ENCODE results near the gene KLK3.

KLK3 gene

DNA sequence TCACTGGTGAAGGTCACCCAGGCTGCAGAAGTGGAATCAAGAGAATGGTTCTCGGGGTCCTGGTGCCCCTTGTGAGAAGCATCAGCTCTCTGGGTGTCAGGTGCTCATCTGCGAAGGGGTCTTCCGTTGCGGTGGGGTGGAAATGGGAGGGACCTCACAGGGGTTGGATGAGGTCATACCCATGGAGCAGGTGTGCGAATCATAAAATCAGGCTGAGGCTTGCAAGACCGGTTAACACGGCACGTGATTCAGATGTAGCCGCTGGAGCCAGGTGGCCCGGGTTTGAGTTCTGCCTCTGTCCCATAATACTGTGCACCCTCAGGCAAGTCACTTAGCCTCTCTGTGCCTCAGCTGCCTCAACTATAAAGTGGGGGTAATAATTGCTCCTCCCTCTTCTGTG, 17.4 kb upstream of the KLK3 start:
- no peak for TF ChIP-seq TAF1 (IDR thresholded peaks at IDR 0.05; ENCODE audit: low read depth)
- TF ChIP-seq EP300 (IDR thresholded peaks at IDR 0.05; ENCODE audit: borderline replicate concordance): no peak
- TF ChIP-seq REST (IDR thresholded peaks at IDR 0.05; ENCODE audit: low read depth): no peak
- TF ChIP-seq, protein P1, sequence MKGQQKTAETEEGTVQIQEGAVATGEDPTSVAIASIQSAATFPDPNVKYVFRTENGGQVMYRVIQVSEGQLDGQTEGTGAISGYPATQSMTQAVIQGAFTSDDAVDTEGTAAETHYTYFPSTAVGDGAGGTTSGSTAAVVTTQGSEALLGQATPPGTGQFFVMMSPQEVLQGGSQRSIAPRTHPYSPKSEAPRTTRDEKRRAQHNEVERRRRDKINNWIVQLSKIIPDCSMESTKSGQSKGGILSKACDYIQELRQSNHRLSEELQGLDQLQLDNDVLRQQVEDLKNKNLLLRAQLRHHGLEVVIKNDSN (IDR thresholded peaks at IDR 0.05): peak; percentile 38

DNA sequence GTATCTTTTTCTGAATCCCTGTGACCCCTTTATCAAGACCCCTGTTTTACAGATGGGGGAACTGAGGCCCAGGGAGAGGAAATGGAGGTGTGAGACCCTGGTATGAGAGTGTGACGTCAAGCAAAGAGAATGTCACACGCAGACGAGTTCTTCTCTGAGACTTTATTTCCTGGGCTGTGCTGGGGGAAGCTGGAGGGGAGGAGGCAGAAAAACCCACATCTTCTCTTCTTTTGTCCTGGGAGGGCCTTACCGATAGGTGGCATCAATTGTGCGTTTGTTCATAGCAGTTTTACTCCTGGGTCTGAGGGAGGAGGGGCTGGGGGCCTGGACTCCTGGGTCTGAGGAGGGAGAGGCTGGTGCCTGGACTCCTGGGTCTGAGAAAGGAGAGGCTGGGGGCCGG, 16.5 kb upstream of the KLK3 start:
- peak; percentile 7; the same call in 1 of the 2 replicates for TF ChIP-seq RAD21 (IDR thresholded peaks at IDR 0.05; ENCODE audit: low read depth)
- no peak for TF ChIP-seq CREB1 (IDR thresholded peaks at IDR 0.05; ENCODE audit: low read depth)
- TF ChIP-seq YY1 (IDR thresholded peaks at IDR 0.05; ENCODE audit: low read depth): no peak

DNA sequence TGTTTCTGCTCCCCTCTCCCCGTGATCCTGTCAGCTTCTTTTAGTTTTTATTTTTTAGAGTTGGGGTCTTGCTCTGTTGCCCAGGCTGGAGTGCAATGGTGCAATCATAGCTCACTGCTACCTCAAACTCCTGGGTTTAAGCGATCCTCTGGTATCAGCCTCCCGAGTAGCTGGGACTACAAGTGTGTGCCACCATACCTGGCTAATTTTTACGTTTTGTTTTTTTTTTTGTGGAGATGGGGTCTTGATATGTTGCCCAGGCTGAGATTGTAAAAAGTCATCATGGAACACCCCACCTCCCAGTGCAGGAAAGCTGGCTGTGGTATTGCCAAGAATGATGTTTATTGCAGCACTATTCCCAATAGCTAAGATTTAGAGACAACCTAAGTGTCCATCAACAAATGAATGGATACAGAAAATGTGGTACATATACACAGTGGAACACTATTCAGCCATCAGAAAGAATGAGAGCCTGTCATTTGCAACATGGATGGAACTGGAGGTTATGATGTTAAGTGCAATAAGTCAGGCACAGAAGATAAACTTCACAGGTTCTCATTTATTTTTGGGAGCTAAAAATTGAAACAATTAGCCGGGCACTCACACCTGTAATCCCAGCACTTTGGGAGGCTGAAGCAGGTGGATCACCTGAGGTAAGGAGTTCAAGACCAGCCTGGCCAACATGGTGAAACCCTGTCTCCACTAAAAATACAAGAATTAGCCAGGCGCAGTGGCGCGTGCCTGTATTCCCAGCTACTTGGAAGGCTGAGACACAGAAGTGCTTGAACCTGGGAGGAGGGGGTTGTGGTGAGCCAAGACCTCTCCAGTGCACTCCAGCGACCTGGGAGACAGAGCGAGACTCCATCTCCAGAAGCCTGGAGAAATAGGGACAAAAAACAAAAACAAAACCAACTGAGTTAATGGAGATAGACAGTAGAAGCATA, 14.7 kb upstream of the KLK3 start:
- TF ChIP-seq TEAD4 (IDR thresholded peaks at IDR 0.05) (no peak), EP300 (IDR thresholded peaks at IDR 0.05; ENCODE audit: borderline replicate concordance) (no peak), CREB1 (IDR thresholded peaks at IDR 0.05; ENCODE audit: low read depth) (no peak), FOXM1 (IDR thresholded peaks at IDR 0.05; ENCODE audit: borderline replicate concordance, low read depth) (no peak), ZBTB7A (IDR thresholded peaks at IDR 0.05; ENCODE audit: low read depth) (no peak), YY1 (IDR thresholded peaks at IDR 0.05; ENCODE audit: low read depth) (no peak), REST (IDR thresholded peaks at IDR 0.05; ENCODE audit: low read depth) (no peak), TAF1 (IDR thresholded peaks at IDR 0.05; ENCODE audit: low read depth) (no peak), TCF12 (IDR thresholded peaks at IDR 0.05; ENCODE audit: low read depth) (no peak), RAD21 (IDR thresholded peaks at IDR 0.05; ENCODE audit: low read depth) (no peak), CEBPB (IDR thresholded peaks at IDR 0.05) (no peak), MAX (IDR thresholded peaks at IDR 0.05) (no peak), NFIC (IDR thresholded peaks at IDR 0.05) (no peak), EGR1 (IDR thresholded peaks at IDR 0.05) (no peak)
- TF ChIP-seq, protein P1 (IDR thresholded peaks at IDR 0.05): no peak

GRCh38 chr19:50842130-50842529, 12.6 kb upstream of the KLK3 start:
- TF ChIP-seq CEBPB (IDR thresholded peaks at IDR 0.05): no peak
- no peak for TF ChIP-seq REST (IDR thresholded peaks at IDR 0.05; ENCODE audit: low read depth)
- TF ChIP-seq TEAD4 (IDR thresholded peaks at IDR 0.05): no peak
- no peak for TF ChIP-seq ZBTB7A (IDR thresholded peaks at IDR 0.05; ENCODE audit: low read depth)
- TF ChIP-seq CREB1 (IDR thresholded peaks at IDR 0.05; ENCODE audit: low read depth): no peak
- TF ChIP-seq EGR1 (IDR thresholded peaks at IDR 0.05): no peak
- TF ChIP-seq FOXM1 (IDR thresholded peaks at IDR 0.05; ENCODE audit: borderline replicate concordance, low read depth): no peak
- no peak for TF ChIP-seq RAD21 (IDR thresholded peaks at IDR 0.05; ENCODE audit: low read depth)
- TF ChIP-seq MAX (IDR thresholded peaks at IDR 0.05): no peak
- TF ChIP-seq TCF12 (IDR thresholded peaks at IDR 0.05; ENCODE audit: low read depth): no peak
- TF ChIP-seq YY1 (IDR thresholded peaks at IDR 0.05; ENCODE audit: low read depth): no peak
- no peak for TF ChIP-seq NFIC (IDR thresholded peaks at IDR 0.05)
- no peak for TF ChIP-seq TAF1 (IDR thresholded peaks at IDR 0.05; ENCODE audit: low read depth)

Data from Ishikawa (cell line).